DMS 273 treated with DMSO at 0.1 percent for 48 hours (cell line): ENCODE measurements around the gene C1QTNF4.

ENCODE experiments used
- DNase-seq: peaks from one replicate; lab custom pipeline; 2025; lab: John Stamatoyannopoulos, UW

C1QTNF4 gene

DNA sequence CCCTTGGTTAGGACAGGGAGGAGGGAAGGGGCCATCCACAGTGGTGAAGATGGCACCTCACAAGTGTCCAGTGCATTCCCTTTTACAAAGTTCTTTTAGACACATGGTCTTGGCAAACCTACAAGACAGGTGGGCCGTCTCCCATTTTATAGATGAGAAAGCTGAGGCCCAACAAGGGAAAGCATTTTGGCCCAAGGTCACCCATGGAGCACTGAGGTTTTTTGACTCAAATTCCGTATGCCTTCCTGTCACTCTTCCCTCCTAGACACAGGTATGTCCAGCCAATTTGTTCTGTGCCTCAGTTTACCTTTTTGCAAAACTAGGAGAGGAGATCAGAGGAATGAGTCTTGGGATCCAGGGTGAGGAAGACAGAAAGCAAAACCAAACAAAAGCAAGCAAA, 1.2 kb downstream of the C1QTNF4 start:
- no peak for DNase-seq

DNA sequence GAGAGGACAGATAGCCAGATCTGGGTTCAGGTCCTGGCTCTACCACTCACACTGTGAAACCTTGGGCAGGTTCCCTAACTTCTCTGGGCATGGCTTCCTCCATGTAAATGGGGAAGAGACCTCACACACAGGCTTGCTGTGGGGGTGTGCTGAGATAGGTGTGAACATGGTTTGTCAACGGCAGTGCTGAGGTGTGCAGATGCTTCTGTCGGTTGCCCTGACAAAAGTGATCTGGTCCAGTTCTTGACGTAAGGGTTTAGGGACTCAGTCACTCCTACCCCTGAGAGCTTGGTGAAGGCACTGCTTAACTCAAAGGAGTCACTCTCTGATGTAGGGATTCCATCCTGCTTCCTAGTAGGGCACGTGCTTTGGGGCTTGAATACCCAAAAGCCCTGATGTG, 2.0 kb downstream of the C1QTNF4 start:
- DNase-seq, result no peak

GRCh38 chr11:47591764-47592163, 2.4 kb downstream of the C1QTNF4 start:
- DNase-seq, result no peak

GRCh38 chr11:47589977-47590861, 4.0 kb downstream of the C1QTNF4 start:
- DNase-seq, result no peak

- DNase-seq, result no peak
Measured at GRCh38 chr11:47589584-47589976, 4.6 kb downstream of the C1QTNF4 start.

DNA sequence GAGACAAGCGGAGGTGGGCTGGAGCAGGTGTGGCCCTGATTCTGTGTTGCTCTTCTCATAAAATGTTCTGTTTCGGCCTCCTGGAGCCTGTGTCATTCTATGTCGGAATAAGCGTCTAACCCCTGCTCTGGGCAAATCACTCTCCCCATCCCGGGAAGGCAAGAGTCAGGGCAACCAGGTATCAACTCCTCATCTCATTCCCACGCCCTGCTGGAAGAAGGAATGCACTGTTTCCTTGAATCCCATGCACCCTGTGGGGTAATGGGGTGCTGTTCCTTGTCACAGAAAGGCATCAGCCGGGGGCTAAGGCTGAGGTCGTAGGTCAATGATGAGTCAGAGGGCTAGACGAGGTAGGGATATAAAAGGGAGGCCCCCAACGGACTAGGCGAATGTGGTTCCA, 5.1 kb downstream of the C1QTNF4 start:
- DNase-seq, result no peak

- DNase-seq, result no peak
Measured at GRCh38 chr11:47587723-47588326, 6.4 kb downstream of the C1QTNF4 start.

DNA sequence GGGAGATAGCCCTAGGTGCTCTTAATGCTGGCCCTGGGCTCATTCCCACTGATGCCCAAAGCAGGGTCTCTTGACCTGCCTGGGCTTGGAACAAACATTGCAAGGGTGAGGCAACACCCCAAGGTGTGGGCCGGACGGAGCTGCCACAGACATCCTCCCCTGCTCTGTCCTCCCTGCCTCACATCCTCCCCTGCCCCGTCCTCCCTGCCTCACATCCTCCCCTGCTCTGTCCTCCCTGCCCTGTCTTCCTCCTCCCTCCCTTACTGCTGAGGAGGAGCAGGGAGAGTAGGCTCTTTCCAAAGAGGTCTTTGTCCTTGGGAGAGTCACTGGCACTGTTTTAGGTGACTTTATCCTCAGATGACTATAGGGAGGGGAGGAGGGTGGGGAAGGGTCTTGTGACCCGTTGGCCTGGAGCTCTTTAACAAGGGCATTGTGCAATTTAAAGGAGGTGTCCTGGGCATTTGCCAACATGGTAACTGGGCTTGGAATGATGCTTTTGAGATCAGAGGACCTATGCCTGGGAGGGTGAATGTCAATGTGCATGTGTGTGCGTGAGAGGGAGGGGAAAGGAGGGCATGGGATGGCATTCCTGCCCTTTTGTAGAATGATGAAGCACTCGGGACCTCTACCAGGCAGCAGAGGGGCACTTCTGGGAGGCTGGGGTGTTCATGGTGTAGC, 7.0 kb downstream of the C1QTNF4 start:
- no peak for DNase-seq

GRCh38 chr11:47586098-47586855, 7.9 kb downstream of the C1QTNF4 start, which contains the start of gene FAM180B:
Gene FAM180B, plus strand, starts transcription at chr11:47586678. Its CDS starts 91 bp downstream, at chr11:47586769.
- no peak for DNase-seq

- DNase-seq, result no peak
Measured at GRCh38 chr11:47583844-47584243, 10.4 kb downstream of the C1QTNF4 start.

DNA sequence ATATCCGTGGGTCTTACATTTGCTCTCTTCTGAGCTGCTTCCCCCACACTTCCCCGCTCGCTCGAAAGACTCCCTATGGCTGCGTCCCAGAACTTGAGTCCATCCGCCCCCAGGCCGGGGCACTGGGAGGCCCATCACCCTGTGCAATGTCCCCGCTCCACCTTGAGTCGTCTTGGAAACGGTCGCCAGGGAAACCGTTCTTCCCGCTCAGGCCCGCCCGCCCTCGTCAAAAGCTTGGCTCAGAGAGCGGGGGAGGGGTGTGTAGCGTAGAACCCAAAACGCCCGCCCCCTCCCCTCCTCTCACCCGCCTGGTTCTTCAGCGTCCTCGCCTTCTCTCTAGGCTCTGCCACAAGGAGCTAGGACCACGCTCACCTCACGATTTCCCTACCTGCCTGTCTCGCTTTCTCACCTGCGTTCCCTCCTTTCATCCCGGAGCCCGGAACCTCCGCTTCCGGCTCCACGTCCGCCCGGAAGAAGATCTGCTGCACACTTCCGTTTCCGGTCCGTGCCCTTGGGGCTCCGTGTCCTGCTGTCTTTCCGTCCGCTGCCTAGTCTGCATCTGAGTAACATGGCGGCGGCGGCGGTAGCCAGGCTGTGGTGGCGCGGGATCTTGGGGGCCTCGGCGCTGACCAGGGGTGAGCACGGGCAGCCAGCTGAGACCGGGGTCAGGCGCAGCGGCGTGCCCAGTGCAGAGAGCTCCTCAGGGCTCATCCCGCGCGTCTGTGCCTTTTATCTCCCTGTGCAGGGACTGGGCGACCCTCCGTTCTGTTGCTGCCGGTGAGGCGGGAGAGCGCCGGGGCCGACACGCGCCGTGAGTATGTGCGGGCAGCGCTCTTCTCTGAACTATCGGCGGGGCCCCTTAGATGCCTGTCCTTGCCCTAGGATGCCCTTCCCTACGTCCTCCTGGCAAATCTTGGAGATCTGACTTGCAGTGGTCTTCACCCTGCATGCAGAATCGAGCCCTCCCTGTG, 15.4 kb downstream of the C1QTNF4 start, which contains the start of the genes KBTBD4 and NDUFS3:
TSS of gene KBTBD4 (minus strand) at position 447 of the 971 bp plus-strand sequence. CDS start at position 428, 19 bp downstream.
TSS of gene NDUFS3 (plus strand) at position 551 of the 971 bp plus-strand sequence. CDS start at position 569, 18 bp downstream.
- DNase-seq, result peak; percentile 57

DNA sequence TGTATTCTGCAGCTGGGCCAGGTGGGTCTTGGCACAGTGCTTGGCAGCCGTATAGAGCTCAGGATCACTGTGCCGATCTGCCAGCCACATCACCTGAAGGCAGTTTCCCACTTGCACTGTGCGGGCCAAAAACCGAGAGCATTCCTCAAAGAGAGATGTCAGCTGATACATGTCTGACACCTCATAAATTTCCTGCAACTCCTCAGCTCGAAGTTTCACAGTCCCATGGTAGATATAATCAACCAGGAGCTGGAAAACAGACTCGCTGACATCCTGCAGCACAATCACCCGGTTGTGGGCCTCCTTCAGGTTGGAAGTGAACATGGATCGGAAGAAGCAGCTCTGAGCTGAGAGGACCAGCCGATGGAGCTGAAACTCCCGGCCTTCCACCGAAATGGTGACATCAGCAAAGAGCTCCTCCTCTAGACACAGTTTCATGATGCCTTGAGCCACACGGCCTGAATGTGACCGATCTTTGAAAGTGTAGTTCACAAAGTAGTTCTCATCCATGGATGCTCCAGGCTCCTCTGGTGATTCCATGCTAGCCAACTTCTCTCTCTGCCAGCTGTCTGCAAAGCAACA, 16.7 kb downstream of the C1QTNF4 start:
- no peak for DNase-seq

DNA sequence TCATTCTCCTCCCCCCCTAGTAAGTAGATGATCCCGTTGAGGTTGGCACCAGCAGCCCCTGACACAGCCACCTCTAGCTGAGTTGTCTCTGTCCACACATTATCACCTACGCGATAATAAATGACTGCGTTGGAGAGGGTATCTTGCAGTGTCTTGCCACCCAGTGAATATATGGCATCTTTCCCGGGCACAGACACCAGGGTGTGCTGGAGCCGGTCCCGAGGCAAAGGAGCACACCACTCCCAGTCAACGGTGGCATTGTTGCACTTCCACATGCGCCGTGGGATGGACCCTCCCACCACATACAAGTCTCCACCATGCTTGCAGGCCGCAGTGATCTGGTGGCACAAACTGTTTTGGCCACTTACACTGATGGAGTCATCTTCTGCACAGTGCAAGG, 20.9 kb downstream of the C1QTNF4 start:
- no peak for DNase-seq

GRCh38 chr11:47572715-47573255, 21.4 kb downstream of the C1QTNF4 start:
- DNase-seq, result peak; percentile 27

DNA sequence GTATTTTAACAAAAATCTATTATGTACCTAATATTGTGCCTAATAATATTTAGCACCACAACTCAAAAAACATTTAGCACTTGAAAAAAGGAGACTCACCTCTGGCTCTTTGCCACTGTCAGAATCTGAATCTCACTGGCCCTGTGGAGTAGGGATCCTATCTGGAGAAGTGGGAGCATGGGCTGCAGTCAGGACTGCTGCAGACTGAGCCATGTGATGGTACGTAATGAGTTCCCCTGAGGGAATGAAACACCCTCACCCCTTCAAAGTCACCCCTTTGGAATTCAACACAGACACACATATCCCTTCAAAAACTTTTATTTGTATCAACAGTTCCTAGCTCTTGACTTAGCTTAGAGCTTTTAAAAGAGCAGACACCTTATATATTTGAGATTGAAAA, 22.3 kb downstream of the C1QTNF4 start:
- no peak for DNase-seq

DNA sequence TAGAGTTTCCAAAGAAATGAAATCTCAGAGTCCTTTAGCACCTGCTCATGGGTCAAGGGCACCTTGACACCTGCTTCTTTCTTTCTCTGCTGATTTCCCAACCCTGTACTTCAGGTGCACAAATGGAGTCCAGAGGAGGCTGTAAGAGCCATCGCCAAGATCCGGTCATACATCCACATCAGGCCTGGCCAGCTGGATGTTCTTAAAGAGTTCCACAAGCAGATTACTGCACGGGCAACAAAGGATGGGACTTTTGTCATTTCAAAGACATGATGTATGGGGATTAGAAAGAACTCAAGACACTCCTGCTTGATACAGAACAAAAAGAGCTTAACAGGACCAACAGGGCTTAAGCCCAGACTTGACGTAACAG, 22.9 kb downstream of the C1QTNF4 start:
- DNase-seq, result no peak

GRCh38 chr11:47570651-47571356, 23.4 kb downstream of the C1QTNF4 start:
- DNase-seq, result no peak

DNA sequence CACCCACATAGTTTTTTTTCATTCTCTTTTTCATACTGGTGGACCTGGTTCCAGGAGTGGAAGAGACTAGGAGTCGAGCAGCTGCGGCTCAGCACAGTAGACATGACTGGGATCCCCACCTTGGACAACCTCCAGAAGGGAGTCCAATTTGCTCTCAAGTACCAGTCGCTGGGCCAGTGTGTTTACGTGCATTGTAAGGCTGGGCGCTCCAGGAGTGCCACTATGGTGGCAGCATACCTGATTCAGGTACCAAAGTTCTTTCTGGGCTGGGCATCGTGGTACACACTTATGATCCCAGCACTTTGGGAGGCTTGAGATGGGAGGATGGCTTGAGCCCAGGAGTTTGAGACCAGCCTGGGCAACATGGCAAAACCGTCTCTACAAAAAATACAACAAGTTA, 24.6 kb downstream of the C1QTNF4 start:
- DNase-seq, result no peak

DNA sequence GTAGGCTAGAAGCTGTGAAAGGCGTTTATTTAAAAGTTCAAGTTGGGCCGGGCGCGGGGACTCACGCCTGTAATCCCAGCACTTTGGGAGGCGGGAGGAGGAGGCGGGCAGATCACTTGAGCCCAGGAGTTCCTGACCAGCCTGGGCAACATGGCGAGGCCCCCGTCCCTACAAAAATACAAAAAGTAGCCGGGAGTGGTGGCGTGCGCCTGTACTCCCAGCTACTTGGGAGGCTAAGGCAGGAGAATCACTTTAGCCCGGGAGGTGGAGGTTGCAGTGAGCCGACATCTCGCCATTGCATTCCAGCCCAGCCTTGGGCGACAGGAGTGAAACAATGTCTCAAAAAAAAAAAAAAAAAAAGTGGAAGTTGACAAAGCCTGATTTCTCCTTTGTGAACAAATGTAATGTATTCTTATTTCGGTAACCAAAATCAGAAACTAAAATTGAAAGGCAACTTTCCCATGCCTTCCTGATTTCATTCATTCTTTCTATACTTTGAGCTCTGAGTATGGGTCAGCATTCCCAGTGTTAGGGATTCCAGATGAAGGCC, 28.0 kb downstream of the C1QTNF4 start:
- no peak for DNase-seq
